HepG2 (cell line): ENCODE data around the gene ARPC1B. TPM values are rescaled to one million over a fixed set of nuclear protein-coding genes. Genes with fewer than 3 reads are reported as not detected.

ENCODE experiments used
- BRCA1 ChIP-seq: sonication (generic); formaldehyde crosslinking; IDR thresholded peaks from 2 replicates; pipeline ENCODE4 v1.4.0; 2020; ENCODE audit warnings: missing genetic modification reagents
- HMG20A ChIP-seq: IDR thresholded peaks from 2 replicates; pipeline ENCODE4 v1.6.1; 2016; ENCODE audit warnings: borderline replicate concordance
- HNRNPL ChIP-seq: fragments of 200-400 bp; formaldehyde crosslinking; IDR thresholded peaks from 2 replicates; pipeline ENCODE4 v1.6.1; 2017; ENCODE audit warnings: mild to moderate bottlenecking, low read depth, low read length
- SNRNP70 ChIP-seq: fragments of 200-400 bp; formaldehyde crosslinking; IDR thresholded peaks from 2 replicates; pipeline ENCODE4 v1.6.1; 2017; ENCODE audit warnings: mild to moderate bottlenecking, low read depth, low read length, moderate library complexity
- ZNF878 ChIP-seq: sonication (generic); formaldehyde crosslinking; IDR thresholded peaks from 2 replicates; pipeline ENCODE4 v1.8.1; 2023; ENCODE audit warnings: mild to moderate bottlenecking, missing genetic modification reagents, moderate library complexity
- polyA plus RNA-seq, 8 experiments: library from polyadenylated mRNA; depleted of rRNA in 3 of 8; stranded (reverse) in 7 of 8; unstranded in 1 of 8; fragments of >200 nt; fragmentation: Illumina TruSeq in 4 of 8; extraction: Trizol in 4 of 8; gene quantifications; 2 replicates each; pipeline versions ENCODE4 v1.2.1 to v1.2.3, GENCODE V29; 2011 to 2016; ENCODE audit warnings: low read depth in 4 of 8, missing spikeins in 1 of 8, mixed read lengths in 1 of 8; ENCODE audit not compliant: insufficient read depth in 1 of 8
- total RNA-seq, 5 experiments: library from RNA; depleted of rRNA; stranded (reverse); fragments of >200 nt; fragmentation: Illumina TruSeq; extraction: Trizol; gene quantifications; 2 replicates each; pipeline ENCODE4 v1.2.3, GENCODE V29; 2016; ENCODE audit warnings: low read depth in 1 of 5
- TF ChIP-seq, protein P1 (sequence below): sonication (generic); formaldehyde crosslinking; IDR thresholded peaks from 2 replicates; pipeline ENCODE4 v1.4.0; 2020; ENCODE audit warnings: low read depth, missing genetic modification reagents
- TF ChIP-seq, protein P2 (sequence below): sonication (generic); formaldehyde crosslinking; IDR thresholded peaks from 2 replicates; pipeline ENCODE4 v1.8.0; 2022; ENCODE audit warnings: missing genetic modification reagents, mild to moderate bottlenecking, moderate library complexity, borderline replicate concordance

The ARPC1B gene
- total and polyA plus RNA-seq, 2 of the 13 experiments (the other 11 are each of a cell fraction or from before 2014, with no cell fraction given) = 72.9 to 89.1 TPM

DNA sequence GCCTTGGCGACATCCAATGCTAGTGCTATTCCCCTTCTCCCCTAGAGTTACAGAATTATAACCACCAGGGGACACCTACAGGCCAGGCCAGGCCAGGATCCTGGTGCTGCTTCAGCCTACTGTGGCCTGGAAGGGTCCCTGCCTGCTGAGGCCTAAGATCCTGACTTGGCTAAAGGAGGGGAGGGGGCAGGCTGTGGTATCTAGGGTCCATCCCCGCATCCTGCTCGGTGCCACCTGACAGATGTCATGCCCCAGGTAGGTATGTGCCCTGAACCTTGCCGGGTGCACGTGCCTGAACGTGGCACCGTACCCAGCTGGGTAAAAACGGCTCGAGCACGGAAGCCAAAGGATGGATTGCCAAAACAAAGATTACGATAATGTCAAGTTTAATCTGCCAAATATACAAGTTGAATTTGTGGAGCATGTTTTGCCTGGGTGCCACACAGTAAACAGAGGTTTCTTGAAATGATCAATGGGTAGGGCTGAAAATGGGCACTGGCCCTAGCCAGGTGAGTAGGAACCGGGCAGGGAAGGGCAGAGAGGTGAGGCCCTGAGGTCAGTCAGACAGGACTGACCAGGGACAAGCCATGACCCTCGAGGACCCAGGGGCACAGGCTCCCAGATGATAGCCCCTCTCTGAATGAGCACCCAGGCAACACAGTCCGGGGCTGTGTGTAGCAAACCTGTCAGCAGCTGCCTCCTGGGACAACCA is 21.2 kb downstream of the ARPC1B start (continued):
- TF ChIP-seq, protein P1, sequence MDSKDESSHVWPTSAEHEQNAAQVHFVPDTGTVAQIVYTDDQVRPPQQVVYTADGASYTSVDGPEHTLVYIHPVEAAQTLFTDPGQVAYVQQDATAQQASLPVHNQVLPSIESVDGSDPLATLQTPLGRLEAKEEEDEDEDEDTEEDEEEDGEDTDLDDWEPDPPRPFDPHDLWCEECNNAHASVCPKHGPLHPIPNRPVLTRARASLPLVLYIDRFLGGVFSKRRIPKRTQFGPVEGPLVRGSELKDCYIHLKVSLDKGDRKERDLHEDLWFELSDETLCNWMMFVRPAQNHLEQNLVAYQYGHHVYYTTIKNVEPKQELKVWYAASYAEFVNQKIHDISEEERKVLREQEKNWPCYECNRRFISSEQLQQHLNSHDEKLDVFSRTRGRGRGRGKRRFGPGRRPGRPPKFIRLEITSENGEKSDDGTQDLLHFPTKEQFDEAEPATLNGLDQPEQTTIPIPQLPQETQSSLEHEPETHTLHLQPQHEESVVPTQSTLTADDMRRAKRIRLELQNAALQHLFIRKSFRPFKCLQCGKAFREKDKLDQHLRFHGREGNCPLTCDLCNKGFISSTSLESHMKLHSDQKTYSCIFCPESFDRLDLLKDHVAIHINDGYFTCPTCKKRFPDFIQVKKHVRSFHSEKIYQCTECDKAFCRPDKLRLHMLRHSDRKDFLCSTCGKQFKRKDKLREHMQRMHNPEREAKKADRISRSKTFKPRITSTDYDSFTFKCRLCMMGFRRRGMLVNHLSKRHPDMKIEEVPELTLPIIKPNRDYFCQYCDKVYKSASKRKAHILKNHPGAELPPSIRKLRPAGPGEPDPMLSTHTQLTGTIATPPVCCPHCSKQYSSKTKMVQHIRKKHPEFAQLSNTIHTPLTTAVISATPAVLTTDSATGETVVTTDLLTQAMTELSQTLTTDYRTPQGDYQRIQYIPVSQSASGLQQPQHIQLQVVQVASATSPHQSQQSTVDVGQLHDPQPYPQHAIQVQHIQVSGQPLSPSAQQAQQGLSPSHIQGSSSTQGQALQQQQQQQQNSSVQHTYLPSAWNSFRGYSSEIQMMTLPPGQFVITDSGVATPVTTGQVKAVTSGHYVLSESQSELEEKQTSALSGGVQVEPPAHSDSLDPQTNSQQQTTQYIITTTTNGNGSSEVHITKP (CRISPR knock-in tag) = no peak
- TF ChIP-seq HNRNPL = 0 out of 2 replicates have a peak, but pooled peaks have one; percentile 36
- no peak for TF ChIP-seq BRCA1 (CRISPR knock-in tag)
- no peak for TF ChIP-seq ZNF878 (CRISPR knock-in tag)
- TF ChIP-seq HMG20A = no peak
- TF ChIP-seq, protein P2, sequence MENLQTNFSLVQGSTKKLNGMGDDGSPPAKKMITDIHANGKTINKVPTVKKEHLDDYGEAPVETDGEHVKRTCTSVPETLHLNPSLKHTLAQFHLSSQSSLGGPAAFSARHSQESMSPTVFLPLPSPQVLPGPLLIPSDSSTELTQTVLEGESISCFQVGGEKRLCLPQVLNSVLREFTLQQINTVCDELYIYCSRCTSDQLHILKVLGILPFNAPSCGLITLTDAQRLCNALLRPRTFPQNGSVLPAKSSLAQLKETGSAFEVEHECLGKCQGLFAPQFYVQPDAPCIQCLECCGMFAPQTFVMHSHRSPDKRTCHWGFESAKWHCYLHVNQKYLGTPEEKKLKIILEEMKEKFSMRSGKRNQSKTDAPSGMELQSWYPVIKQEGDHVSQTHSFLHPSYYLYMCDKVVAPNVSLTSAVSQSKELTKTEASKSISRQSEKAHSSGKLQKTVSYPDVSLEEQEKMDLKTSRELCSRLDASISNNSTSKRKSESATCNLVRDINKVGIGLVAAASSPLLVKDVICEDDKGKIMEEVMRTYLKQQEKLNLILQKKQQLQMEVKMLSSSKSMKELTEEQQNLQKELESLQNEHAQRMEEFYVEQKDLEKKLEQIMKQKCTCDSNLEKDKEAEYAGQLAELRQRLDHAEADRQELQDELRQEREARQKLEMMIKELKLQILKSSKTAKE (CRISPR knock-in tag) = no peak
- TF ChIP-seq SNRNP70 = no peak
